ENCODE data around the gene OSTN. TPM values are rescaled to one million over a fixed set of nuclear protein-coding genes. Genes with fewer than 3 reads are reported as not detected.
"Not testable (repeated sequence)": the region's sequence is repeated elsewhere in the genome, so short reads cannot be mapped to it uniquely, and the experiment has no call there.

Gene OSTN
- total RNA-seq (2014; rRNA removed; shearing (Covaris generic); ENCODE audit: low replicate concordance) = not detected in 2 replicates

DNA sequence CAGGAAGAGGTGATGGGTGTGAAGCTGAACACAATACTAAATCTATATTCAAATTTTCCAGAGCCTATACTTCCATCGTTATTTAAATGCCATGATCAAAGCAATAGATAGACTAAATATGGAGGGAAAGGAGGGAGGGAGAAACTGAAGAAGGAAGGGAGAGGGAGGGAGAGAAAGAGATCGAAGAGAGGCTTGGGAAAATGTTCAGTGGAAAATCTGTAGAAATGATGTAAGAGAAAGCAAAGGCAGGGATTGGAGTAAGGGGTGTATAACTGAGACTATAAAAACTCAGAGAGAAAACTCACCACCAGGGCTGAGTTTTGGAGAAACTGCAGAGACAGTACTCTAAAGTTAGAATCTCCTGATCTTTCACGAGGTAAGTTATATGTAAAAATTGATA lies at the start of gene OSTN:
TSS of gene OSTN (plus strand) at position 310 of the 400 bp plus-strand sequence. CDS start 13,292 bp downstream, outside the sequence.
- no peak within 1 kb of the TSS for H3K4me3 ChIP-seq
- no peaks in the 10 kb centered on the region for H3K36me3 ChIP-seq
- H3K9me3 ChIP-seq = no peaks in the 10 kb centered on the region
- H3K27me3 ChIP-seq = no peaks in the 10 kb centered on the region
- DNase-seq = no peak

DNA sequence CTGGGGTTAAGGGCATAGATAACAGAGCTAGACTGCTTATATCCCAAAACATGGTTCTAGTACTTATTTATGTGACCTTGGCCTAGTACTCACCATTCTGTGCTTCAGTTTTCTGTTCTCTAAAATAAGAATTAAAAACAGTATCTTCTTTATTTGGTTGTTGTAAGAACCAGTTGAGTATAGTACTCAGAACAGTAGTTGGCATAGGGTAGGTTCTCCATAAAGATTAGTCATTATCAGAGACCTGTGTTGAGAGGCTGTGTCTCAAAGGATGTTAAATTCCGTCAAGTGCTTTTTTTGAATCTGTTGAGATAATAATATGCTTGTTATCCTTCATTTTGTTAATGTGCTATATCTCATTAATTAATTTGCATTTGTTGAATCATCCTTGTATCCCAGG lies 47.4 kb upstream of the OSTN start:
- H3K9me3 ChIP-seq = peaks cover 17% of the 10 kb centered on the region
- H3K27me3 ChIP-seq = no peaks in the 10 kb centered on the region
- H3K36me3 ChIP-seq = no peaks in the 10 kb centered on the region
- no peak for DNase-seq
- H3K4me3 ChIP-seq = no peak overlapping the region

- H3K4me3 ChIP-seq = no peak overlapping the region
- peaks cover 17% of the 10 kb centered on the region for H3K9me3 ChIP-seq
- no peak for DNase-seq
- H3K36me3 ChIP-seq = no peaks in the 10 kb centered on the region
- H3K27me3 ChIP-seq = no peaks in the 10 kb centered on the region
Measured at GRCh38 chr3:191154827-191155226, 44.2 kb upstream of the OSTN start.

- H3K27me3 ChIP-seq = no peaks in the 10 kb centered on the region
- no peak for DNase-seq
- H3K36me3 ChIP-seq = no peaks in the 10 kb centered on the region
- no peak overlapping the region for H3K4me3 ChIP-seq
- H3K9me3 ChIP-seq = peaks cover 17% of the 10 kb centered on the region
Measured at GRCh38 chr3:191158247-191158646, 40.8 kb upstream of the OSTN start.

DNA sequence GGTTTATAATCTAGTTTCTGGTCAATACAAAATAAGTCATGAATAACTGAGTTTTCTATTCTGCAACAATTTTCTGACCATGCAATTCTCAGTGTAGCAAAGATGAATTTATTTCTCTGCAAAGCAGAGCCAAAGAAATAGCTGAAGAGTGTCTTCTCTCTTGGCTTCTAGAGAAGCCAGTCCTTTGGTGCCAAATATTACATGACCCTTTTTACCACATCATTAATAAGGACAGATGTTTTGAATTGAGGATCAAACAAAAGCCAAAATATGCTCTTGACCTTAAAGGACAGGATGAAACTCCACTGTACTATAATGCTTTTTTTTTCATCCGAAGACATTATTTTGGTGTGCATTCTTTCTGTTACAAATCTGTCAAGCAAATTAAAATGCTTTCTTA lies 40.2 kb upstream of the OSTN start:
- no peak for DNase-seq
- Histone ChIP-seq H3K4me3 (no peak overlapping the region), H3K27me3 (no peaks in the 10 kb centered on the region), H3K9me3 (peaks cover 14% of the 10 kb centered on the region), H3K36me3 (no peaks in the 10 kb centered on the region)

GRCh38 chr3:191165802-191166201 lies 33.2 kb upstream of the OSTN start:
- H3K9me3 ChIP-seq = no peaks in the 10 kb centered on the region
- H3K36me3 ChIP-seq = no peaks in the 10 kb centered on the region

DNA sequence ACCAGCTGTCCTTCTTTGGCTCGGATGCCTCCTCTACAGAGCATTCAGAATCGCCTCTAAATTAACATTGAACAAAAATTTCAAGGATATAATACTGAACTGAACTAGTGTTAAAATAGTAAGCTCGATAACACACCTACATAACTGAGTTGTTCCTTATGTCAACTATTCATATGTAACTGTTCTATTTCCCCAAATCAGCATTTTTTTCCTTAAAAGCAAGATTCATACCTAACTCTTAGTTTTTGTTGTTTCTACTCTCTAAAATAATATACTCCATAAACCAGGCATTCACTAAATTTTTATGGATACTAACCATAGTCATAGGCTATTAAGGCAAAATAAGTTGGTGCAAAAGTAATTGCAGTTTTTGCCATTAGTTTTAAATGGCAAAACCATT lies 32.7 kb upstream of the OSTN start:
- no peak overlapping the region for H3K4me3 ChIP-seq
- no peaks in the 10 kb centered on the region for H3K9me3 ChIP-seq
- no peak for DNase-seq

More at GRCh38 chr3:191165802-191166201, 33.2 kb upstream of the OSTN start:
- no peak for DNase-seq
- Histone ChIP-seq H3K4me3 (no peak overlapping the region), H3K27me3 (no peaks in the 10 kb centered on the region)

GRCh38 chr3:191169566-191169965 lies 29.5 kb upstream of the OSTN start:
- H3K4me3 ChIP-seq = no peak overlapping the region
- DNase-seq = no peak
- H3K36me3 ChIP-seq = no peaks in the 10 kb centered on the region
- no peaks in the 10 kb centered on the region for H3K9me3 ChIP-seq
- no peaks in the 10 kb centered on the region for H3K27me3 ChIP-seq

More for the DNA sequence above, 32.7 kb upstream of the OSTN start:
- H3K27me3 ChIP-seq = no peaks in the 10 kb centered on the region
- no peaks in the 10 kb centered on the region for H3K36me3 ChIP-seq

GRCh38 chr3:191170097-191170496 lies 28.9 kb upstream of the OSTN start:
- no peak for DNase-seq
- H3K27me3 ChIP-seq = no peaks in the 10 kb centered on the region
- no peaks in the 10 kb centered on the region for H3K9me3 ChIP-seq
- H3K4me3 ChIP-seq = no peak overlapping the region
- H3K36me3 ChIP-seq = no peaks in the 10 kb centered on the region

DNA sequence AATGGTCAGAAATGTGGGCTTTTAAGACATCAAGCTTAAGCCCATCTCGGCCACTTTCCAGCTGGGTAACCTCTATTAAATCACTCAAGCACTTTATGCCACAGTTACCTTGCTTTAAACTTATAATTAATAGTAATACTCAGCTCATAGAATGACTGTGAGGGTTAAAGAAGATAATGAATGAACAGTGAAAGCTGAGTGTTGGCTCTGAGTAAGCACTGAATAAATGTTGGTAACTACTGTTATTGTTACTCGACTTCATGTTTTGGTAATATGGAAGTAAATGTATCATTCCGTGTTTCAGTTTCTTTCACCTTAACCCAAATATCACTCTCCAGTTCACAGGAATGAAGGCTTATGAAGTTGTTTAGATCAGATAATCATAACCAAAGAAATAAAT lies 23.9 kb upstream of the OSTN start:
- Histone ChIP-seq H3K4me3 (no peak overlapping the region), H3K36me3 (no peaks in the 10 kb centered on the region), H3K27me3 (no peaks in the 10 kb centered on the region), H3K9me3 (no peaks in the 10 kb centered on the region)
- no peak for DNase-seq

GRCh38 chr3:191176038-191176785 lies 22.8 kb upstream of the OSTN start:
- Histone ChIP-seq H3K27me3 (no peaks in the 10 kb centered on the region), H3K9me3 (no peaks in the 10 kb centered on the region), H3K36me3 (no peaks in the 10 kb centered on the region), H3K4me3 (no peak overlapping the region)
- DNase-seq = no peak

DNA sequence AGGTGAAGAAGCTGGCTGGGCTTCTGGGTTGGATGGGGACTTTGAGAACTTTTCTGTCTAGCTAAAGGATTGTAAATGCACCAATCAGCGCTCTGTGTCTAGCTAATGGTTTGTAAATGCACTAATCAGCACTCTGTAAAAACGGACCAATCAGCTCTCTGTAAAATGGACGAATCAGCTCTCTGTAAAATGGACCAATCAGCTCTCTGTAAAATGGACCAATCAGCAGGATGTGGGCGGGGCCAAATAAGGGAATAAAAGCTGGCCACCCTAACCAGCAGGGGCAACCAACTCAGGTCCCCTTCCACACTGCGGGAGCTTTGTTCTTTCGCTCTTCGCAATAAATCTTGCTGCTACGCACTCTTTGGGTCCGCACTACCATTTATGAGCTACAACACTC lies 13.7 kb upstream of the OSTN start:
- H3K9me3 ChIP-seq, H3K4me3 ChIP-seq: not testable (repeated sequence)

DNA sequence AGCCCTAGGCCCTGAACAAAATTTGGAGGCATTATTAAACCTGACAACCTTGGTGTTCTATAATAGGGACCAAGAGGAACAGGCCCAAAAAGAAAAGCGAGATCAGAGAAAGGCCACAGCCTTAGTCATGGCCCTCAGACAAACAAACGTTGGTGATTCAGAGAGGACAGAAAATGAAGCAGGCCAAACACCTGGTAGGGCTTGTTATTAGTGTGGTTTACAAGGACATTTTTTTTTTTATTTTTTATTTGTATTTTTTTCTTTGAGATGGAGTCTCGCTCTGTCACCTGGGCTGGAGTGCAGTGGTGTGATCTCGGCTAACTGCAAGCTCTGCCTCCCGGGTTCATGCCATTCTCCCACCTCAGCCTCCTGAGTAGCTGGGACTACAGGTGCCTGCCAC lies 10.8 kb upstream of the OSTN start:
- not testable (repeated sequence) for H3K36me3 ChIP-seq, H3K27me3 ChIP-seq, H3K9me3 ChIP-seq, H3K4me3 ChIP-seq
- peak; percentile 3 for DNase-seq

More for the DNA sequence above, 13.7 kb upstream of the OSTN start:
- not testable (repeated sequence) for DNase-seq, H3K36me3 ChIP-seq, H3K27me3 ChIP-seq

GRCh38 chr3:191192270-191192669 lies 6.8 kb upstream of the OSTN start:
- H3K36me3 ChIP-seq, H3K9me3 ChIP-seq, H3K27me3 ChIP-seq, DNase-seq, H3K4me3 ChIP-seq: not testable (repeated sequence)

GRCh38 chr3:191192941-191193340 lies 6.1 kb upstream of the OSTN start:
- no peak for DNase-seq
- no peaks in the 10 kb centered on the region for H3K9me3 ChIP-seq
- no peaks in the 10 kb centered on the region for H3K27me3 ChIP-seq
- H3K4me3 ChIP-seq = no peak overlapping the region
- no peaks in the 10 kb centered on the region for H3K36me3 ChIP-seq

- no peak for DNase-seq
Measured at GRCh38 chr3:191197761-191198306, 1.2 kb upstream of the OSTN start.

DNA sequence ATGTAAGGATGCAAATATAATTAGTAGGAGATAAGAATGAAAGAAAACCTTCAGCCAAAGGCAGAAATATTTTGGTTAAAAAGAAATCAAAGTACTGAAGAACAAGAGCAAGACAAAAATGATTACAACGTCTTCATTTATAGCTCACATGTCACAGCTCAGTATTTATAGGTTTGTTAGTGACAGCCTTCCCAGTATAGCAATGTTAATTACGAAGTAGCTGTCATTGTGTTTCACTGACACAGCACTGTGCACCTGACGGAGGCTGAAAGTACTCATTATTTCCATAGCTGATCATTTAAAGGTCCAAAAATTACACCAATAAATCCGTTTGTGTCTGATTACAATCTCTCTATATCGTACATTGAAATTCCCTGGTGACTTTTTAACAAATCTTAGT lies 561 bp upstream of the OSTN start:
- DNase-seq = no peak

More at GRCh38 chr3:191197761-191198306, 1.2 kb upstream of the OSTN start:
- Histone ChIP-seq H3K27me3 (no peaks in the 10 kb centered on the region), H3K4me3 (no peak overlapping the region), H3K36me3 (no peaks in the 10 kb centered on the region), H3K9me3 (no peaks in the 10 kb centered on the region)

GRCh38 chr3:191210032-191210431 lies 11.0 kb downstream of the OSTN start:
- H3K27me3 ChIP-seq = no peaks in the 10 kb centered on the region
- no peak overlapping the region for H3K4me3 ChIP-seq
- H3K36me3 ChIP-seq = no peaks in the 10 kb centered on the region
- DNase-seq = no peak
- no peaks in the 10 kb centered on the region for H3K9me3 ChIP-seq

More for the DNA sequence above, 561 bp upstream of the OSTN start:
- Histone ChIP-seq H3K4me3 (no peak overlapping the region), H3K9me3 (no peaks in the 10 kb centered on the region), H3K36me3 (no peaks in the 10 kb centered on the region), H3K27me3 (no peaks in the 10 kb centered on the region)
